SKM-1 (cell line): ENCODE results near the gene TEC.

ENCODE experiments used
- DNase-seq: peaks from one replicate; lab custom pipeline; 2025; ENCODE audit not compliant: unreplicated experiment; lab: John Stamatoyannopoulos, UW

The TEC gene

GRCh38 chr4:48127682-48128404 lies 141.8 kb downstream of the TEC start:
- peak; percentile 63 for DNase-seq

DNA sequence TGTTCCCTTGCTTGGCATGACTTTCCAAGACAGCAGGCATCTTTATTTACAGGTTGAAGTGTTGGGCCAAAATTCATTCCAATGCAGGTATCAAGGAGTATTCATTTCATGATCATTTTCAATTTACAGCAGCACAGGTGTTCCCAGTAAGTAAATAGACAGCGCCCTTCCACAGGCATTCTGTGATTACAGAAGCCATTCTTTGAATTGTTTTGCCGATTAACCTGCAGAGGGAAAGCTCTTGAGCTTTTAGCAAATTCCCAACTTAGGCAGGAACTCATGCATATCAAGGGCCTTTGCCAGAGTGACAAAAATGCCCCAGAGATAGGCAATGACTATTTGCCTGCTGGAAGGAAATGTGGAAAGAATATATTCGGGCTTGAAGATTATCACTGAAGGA lies 142.4 kb downstream of the TEC start:
- DNase-seq, result no peak

GRCh38 chr4:48126621-48127020 lies 143.0 kb downstream of the TEC start:
- no peak for DNase-seq

GRCh38 chr4:48124870-48125269 lies 144.8 kb downstream of the TEC start:
- no peak for DNase-seq

- DNase-seq, result no peak
These were observed 146.9 kb downstream of the TEC start for GRCh38 chr4:48122756-48123155.

- DNase-seq, result no peak
These were observed 148.5 kb downstream of the TEC start for GRCh38 chr4:48121180-48121579.

GRCh38 chr4:48120132-48120531 lies 149.5 kb downstream of the TEC start:
- DNase-seq, result no peak

DNA sequence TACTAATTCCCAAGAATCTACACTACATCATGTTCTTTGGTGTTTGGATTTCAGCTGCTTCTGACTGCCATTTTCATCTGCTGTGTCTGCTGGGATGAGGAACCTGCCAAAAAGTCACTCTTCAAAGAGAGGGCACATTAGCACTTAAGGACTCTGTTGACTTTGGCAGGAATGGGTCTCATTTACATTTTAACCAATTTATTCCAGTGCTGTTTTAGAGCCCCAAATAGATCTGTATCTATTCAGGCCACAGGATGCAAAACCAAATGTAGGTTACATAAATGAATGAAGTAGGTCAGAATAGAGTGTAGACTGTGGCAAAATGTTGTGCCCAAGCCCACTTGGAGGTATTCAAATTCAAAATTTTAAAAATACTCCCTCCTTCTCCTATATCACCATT lies 150.0 kb downstream of the TEC start:
- no peak for DNase-seq

DNA sequence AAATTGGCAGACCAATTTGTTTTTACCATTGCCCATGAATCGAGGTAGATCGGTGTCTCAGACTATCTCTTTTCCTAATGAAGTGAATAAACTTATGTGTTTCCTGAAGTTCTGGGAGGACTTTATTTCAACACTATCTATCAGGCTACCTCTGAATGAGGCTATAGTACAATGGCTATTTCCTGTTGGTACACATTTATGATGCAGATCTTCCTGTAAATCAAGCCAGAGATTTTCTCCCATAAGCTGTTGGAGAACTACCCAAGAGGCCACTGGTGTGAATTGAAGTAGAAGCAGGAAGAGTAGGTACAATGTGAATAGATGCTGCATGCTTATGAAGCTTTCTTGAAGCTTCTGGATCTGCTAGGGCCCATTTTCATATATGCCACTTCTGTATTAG lies 151.6 kb downstream of the TEC start:
- no peak for DNase-seq

GRCh38 chr4:48116582-48116981 lies 153.1 kb downstream of the TEC start:
- DNase-seq, result no peak

DNA sequence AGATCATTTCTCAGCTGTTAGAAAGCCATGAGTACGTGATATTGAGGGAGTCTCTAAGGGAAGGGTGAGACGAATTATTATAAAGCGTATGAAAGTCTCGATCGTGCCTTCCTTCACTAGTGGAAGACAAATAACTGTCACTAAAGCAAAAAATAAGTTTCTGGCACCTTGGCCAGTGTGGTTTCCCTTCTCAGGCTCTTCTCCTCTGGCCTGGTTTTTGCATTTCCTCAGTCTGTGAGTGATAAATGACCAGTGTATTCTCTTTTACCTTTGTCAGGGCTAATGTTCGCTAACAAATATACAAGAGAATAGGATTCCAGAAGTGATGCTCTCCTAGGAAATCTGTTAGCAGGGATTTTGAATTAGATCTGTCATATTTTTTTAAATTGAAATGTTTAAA lies 155.2 kb downstream of the TEC start:
- DNase-seq, result no peak

GRCh38 chr4:48112017-48112667 lies 157.5 kb downstream of the TEC start:
- DNase-seq, result no peak

DNA sequence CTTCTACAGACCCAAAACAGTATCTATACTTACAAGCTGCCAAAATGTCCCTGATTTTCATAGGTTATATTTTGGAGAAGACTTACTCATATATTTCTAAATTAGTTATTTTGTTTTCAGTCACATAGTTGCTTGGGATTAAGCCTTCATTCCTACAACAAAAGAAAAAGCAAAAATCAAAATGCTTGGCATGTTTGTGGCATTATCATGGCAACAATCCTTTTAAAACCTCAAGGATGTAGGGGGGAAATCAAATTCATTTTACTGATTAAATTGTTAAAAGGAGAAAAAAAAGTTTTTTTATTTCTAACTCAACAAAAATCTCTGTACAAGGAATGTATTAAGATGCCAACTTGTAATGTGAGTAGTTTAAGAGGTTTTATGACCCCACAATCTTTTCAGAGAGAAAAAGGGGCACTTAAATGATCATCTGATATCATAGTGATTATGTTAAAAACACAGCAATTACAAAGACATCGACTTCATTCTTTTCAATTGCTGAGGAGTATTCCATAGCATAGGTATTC lies 159.1 kb downstream of the TEC start:
- no peak for DNase-seq

GRCh38 chr4:48109413-48110263 lies 160.0 kb downstream of the TEC start:
- peak; percentile 26 for DNase-seq

DNA sequence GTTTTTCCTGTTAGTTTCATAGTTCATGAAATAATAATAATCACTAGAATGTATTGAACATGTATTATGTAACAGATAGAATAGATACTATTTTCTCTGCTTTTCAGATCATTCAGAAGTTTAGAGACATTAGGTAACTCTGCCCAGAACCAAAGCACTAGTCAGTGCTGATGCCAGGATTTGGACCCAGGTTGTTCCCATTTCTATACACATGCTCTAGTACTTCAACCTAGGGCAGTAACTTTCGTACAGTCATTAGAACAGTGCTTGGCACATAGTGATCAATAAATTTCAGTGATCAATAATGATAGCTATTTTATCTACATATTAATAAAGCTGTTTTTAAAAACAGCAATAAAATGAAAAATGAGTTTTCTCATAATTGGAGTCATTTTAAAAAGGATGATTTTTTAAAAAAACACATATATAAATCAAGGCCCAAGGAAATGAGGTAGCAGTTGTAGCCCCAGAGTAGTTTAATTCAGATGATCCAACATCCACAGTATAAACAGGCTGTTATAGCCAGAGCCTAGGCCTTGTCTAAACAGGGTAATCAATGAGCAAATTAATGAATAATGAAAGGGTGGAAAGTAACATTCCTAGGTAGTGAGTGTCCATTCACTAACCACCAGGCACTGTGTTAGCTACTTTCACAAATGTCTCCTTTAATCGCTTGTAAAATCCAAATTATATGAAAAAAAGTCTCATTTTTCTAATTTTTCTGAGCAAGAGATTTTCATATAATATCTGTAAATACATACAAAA lies 161.1 kb downstream of the TEC start:
- no peak for DNase-seq

DNA sequence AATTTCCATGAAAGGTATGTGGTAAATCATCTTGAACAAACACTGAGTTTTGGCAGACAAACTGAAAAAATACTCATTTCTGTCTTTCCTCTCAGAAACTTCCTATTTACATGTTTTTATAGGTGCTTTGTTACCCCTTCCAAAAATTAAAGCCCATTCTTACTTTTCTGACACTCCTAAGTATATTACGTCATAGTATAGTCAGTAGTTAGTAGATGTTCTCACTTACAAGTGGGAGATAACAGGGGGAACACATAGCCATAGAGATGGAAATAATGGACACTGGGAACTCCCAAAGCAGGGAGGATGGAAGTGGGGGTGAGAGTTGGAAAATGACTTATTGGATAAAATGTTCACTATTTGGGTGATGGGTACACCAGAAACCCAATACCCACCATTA lies 164.4 kb downstream of the TEC start:
- no peak for DNase-seq

- no peak for DNase-seq
These were observed 166.0 kb downstream of the TEC start for GRCh38 chr4:48103483-48104139.

- DNase-seq, result no peak
These were observed 167.3 kb downstream of the TEC start for GRCh38 chr4:48102303-48102702.

DNA sequence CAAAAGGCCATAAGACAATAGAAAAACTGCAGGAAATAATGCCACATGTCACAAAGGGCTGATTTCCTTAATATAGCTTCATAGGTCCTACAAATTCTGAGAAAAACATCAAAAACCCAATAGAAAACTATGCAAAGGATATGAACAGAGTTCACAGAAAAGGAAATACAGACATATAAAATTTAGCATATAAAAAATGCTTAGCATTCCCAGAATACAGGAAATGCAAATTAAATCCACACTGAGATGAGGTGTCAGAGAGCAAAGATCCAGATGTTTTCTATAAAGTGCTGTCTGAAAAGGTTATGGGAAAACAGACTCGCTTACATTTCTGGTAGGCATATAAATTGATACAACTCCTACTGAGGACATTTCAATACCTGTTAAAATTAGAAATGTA lies 169.4 kb downstream of the TEC start:
- DNase-seq, result no peak

GRCh38 chr4:48095441-48095840 lies 174.2 kb downstream of the TEC start:
- no peak for DNase-seq
